ENCODE data around the gene CFAP70.

DNA sequence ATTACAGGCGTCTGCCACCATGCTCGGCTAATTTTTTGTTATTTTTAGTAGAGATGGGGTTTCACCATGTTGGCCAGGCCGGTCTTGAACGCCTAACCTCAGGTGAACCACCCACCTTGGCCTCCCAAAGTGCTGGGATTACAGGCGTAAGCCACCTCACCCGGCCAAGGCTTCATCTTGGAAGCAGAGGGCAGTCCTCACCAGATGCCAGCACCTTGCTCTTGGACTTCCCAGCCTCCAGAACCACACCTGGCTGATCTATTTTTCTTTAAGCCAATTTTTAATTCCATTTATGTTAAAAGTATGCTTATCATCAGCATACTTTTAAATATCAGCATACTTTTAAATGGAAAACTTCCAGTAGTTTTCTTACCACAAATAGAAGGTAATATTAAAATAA, 43.0 kb upstream of the CFAP70 start:
- TF ChIP-seq, protein P1, sequence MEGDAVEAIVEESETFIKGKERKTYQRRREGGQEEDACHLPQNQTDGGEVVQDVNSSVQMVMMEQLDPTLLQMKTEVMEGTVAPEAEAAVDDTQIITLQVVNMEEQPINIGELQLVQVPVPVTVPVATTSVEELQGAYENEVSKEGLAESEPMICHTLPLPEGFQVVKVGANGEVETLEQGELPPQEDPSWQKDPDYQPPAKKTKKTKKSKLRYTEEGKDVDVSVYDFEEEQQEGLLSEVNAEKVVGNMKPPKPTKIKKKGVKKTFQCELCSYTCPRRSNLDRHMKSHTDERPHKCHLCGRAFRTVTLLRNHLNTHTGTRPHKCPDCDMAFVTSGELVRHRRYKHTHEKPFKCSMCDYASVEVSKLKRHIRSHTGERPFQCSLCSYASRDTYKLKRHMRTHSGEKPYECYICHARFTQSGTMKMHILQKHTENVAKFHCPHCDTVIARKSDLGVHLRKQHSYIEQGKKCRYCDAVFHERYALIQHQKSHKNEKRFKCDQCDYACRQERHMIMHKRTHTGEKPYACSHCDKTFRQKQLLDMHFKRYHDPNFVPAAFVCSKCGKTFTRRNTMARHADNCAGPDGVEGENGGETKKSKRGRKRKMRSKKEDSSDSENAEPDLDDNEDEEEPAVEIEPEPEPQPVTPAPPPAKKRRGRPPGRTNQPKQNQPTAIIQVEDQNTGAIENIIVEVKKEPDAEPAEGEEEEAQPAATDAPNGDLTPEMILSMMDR (IDR thresholded peaks at IDR 0.05) = no peak
- TF ChIP-seq POLR2A (IDR thresholded peaks at IDR 0.05) = no peak
- TF ChIP-seq POLR2AphosphoS5 (IDR thresholded peaks at IDR 0.05) = no peak
- TF ChIP-seq EP300 (IDR thresholded peaks at IDR 0.05) = no peak
